Activated CD4-positive, alpha-beta T cell treated with anti-CD3 and anti-CD28 coated beads, Interleukin-2, amount 50 U/mL, for 1 hour (primary cell): Measurements from ENCODE around the gene LIN7C.
"Not testable (repeated sequence)": the region's sequence is repeated elsewhere in the genome, so short reads cannot be mapped to it uniquely, and the experiment has no call there.

ENCODE experiments used
- DNase-seq: peaks from one replicate; pipeline ENCODE4 v3.0.0-alpha.2; 2020

LIN7C gene

GRCh38 chr11:27468995-27469695, 37.4 kb downstream of the LIN7C start:
- no peak for DNase-seq

DNA sequence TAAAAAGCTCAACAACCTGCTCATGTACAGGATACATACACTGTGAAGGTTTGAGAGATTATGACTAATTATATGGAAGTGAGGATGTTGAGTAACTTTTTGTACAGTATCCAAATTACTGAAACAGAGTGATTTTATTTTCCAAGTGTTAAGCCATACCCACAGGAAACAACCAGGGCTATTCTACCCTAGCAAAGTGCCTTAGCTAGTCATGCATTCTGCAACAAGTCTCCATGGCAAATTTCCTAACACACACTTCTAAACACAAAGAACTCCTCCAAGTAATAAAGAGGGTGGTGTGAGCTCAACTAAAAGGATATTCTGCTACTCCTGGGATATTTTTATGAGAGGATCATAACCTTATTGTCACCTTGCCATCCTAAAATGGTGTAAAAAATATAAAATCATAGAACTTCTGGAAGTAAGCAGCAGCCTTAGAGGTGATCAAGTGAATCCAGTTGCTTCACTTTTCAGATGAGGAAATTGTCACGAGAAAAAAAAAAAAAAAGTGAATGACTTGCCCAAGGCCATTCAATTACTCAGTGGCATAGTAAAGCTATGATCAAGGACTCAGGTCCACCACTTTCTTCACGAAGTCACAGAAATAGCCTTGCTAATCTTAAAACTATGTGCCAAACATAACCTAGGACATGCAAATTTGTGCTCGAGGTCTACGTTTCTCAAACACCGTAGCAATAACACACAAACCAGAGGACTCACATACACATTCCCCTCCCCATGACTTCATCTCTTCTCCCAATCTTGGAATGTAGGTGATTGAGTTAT, 38.2 kb downstream of the LIN7C start:
- no peak for DNase-seq

GRCh38 chr11:27467181-27467913, 39.2 kb downstream of the LIN7C start:
- no peak for DNase-seq

DNA sequence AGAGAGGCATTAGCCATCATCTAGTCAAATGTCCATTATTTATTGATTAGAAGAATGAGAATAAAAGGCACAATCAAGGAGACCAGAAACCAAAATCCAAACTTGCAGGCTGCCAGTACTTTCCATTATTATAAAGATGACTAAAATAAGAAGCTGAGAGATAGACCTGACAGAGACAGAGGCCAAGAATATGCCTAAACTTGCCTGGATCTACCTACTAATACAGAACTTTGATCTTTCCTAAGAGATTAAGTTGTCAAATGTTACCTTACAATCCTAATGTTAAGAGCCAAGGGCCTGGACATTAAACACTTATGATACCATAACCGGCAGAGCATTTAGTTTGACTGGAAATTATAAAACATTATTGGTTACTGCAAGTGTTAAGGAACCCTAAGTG, 40.2 kb downstream of the LIN7C start:
- DNase-seq: no peak

DNA sequence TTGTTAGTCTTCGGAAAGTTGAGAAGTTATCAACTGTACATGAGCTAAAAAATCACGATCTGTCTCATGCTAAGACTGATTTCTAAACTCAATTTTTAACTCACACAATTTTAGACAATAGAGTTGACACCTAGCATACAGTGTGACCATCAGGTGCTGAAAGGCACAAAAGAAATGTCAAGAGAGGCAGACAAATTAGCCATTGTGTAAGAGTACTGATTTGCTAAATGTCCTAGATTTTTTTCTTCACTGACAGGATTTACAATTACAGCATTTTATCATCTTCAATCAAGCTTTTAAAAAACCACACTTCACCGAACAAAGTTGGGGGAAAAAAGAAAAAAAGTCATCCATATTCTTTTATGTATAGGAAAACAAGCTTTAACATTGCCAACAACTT, 40.9 kb downstream of the LIN7C start:
- DNase-seq: no peak

DNA sequence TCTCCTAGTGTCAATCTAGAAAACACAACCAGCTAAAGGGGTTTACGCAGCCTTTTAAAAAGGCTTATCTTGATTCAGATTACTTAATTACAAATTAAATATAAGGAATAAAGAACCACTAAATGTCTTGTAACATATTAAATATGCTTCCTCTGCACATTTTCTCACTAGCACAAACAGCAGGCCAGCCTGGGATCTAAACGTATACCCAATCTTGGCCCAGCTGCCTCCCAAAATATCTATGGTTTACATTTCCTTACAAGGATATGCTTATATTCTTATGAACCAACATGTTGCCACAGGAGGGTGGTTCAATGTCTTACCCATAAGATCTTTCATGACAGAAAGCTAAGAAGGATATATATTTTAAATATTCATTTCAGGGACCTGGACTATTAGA, 41.7 kb downstream of the LIN7C start:
- no peak for DNase-seq

- no peak for DNase-seq
Measured at GRCh38 chr11:27464289-27464696, 42.3 kb downstream of the LIN7C start.

DNA sequence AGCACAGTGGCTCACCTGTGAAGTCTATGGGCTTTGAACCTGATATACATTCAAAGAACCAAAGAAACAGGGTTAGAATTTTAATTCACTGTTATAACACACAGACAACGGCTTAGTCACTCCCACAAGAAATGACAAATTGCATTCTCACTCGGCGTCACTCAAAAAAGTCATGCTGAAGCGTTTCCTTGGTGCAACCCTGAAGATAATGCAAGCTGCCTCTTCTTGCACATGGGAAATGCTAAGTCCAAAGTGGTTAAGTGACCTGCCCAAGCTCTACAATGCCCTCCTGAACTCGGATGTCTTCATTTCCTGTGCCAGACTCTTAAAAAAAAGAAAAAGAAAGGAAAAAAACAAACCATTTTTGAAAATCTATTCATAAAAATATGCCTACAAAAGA, 44.0 kb downstream of the LIN7C start:
- no peak for DNase-seq

- DNase-seq: no peak
Measured at GRCh38 chr11:27460158-27460978, 46.2 kb downstream of the LIN7C start.

- no peak for DNase-seq
Measured at GRCh38 chr11:27459191-27459590, 47.4 kb downstream of the LIN7C start.

DNA sequence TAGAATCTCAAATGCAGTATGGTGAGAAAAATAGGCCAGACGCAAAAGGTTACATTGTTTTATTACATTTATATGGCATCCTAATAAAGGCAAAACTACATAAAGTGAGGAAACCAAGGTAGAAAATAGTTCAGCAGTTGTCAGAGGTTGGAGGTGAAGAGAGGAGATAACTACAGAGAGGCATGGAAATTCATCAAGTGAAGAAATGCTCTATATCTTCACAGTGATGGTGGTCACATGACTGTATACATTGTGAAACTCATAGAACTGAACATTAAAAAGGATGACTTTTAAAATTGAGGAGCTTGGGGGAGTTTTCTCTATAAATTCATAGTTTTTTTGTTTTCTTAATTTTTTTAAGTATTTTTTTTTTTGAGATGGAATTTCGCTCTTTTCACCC, 48.4 kb downstream of the LIN7C start:
- DNase-seq: no peak

DNA sequence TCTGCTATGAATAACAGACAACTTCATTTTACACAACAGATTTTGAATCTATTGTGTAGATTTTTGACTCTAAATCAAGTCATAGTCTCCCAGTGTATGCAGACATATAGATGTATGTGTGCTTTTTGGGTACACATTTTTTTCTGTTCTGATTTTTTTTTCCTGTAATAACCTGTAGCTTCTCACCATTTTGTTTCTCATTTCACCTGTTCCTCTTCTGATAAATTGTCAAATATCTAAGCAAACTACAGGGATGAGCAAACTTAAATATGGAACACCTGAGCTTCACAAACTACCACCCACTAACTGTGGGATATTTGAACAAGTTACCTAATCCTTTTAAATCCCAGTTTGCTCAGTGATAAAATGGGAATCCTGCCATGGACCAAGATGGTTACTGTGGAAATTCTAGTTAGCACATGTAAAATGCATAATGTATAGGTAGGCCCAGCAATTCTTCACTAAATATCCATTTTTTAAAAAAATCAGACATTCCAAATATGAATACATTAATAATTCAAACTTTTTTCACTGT, 49.7 kb downstream of the LIN7C start:
- no peak for DNase-seq

- DNase-seq: no peak
Measured at GRCh38 chr11:27456140-27456794, 50.3 kb downstream of the LIN7C start.

DNA sequence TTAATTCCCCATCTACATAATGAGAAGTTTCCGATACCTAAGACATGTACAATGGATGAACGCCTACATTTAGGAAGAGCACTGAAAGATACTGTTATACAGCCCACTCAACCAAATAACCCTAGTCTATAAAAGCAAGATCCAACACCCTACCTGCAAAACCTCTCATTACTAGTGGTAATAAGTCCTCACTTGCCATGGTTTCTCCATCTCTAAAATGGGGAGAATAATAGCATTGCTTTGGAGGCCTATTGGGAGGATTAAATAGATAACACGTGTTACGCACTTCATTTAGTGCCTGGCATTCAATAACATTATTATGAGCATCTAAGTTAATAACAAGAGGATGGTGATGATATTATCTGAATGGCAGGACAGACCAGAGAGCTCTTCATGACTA, 50.9 kb downstream of the LIN7C start:
- DNase-seq: no peak

DNA sequence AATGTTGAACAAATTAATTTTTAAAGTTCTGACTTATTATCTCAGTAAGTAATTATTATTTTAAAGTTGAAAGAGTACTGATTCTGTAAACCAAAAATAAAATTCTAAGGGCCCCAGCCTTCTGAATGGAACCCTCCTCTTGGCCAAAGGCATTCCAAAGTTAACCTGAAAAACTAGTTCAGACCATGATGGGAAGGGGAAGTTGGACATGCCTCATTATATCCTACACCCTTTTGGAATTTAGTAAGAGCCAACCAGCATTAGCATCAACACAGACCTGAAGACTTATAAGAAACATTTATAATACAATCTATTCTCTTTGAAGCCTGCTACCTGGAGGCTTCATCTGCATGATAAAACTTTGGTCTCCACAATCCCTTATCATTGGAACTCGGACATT, 52.9 kb downstream of the LIN7C start:
- DNase-seq: no peak

DNA sequence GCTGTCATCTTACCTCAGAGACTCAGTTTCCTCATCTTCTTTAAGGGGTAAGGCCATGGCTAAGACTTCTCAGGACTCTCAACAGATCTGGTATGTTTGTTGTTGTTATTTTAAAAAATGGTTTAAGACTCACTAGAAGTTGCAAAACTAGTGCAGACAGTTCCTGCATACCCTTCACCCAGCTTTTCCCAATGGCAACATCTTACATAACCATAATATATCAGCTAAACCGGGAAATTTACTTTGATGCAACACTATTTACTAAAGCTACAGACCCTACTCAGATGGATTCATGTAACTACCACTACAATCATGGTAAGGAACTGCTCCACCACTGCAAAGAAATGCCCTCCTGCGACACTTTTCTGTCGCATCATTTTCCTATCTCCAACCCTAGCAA, 54.4 kb downstream of the LIN7C start:
- DNase-seq: no peak

GRCh38 chr11:27451244-27451965, 55.2 kb downstream of the LIN7C start:
- no peak for DNase-seq

GRCh38 chr11:27448184-27448540, 58.4 kb downstream of the LIN7C start:
- DNase-seq: not testable (repeated sequence)

DNA sequence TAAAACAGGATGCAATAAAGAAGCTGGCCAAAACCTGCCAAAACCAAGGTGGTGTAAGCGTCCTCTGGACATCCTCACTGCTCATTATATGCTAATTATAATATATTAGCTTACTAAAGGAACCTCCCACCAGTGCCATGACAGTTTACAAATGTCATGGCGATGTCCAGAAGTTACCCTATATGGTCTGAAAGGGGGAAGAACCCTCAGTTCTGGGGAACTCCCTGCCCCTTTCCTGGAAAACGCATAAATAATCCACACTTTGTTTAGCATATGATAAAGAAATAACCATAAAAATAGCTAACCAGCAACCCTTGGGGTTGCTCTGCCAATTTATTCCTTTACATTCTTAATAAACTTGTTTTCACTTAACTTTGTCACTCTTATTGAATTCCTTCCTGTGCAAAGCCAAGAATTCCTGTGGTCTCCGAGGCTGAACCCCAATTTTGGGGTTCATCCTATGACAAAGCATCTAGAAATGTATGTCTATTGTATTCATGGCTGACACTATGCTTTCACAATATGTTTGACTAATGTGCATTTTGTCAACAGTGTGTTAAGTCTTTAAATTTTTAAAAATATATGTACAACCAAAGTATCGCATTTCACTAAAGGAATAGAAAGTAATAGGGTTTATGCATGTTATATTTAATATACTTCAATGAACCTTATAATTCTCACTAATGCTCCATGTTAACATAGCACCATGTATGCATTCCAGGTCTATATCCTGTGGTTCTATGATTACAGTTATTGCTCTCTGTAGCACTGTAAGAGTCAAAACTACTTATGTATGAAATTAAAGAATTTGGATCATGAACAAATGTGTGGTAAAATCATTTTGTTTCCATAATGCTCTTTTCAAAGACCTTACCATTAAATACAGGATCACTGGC, 59.0 kb downstream of the LIN7C start:
- no peak for DNase-seq

DNA sequence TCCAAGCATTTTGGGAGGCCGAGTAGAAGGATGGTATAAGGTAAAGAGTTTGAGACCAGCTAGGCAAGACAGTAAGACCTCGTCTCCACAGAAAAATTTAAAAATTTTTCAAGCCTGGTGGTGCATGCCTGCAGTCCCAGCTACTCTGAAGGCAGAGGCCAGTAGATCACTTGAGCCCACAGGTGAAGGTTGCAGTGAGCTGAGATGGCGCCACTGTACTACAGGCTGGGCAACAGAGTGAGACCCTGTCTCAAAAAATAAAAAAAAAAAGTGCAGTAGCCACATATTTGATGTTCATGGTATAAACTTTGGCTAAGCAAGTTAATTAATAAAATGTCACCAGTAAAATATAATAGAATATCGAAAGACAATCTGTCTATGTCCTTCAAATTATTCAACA, 60.9 kb downstream of the LIN7C start:
- DNase-seq: no peak
